ENCODE data around the gene MYBPH.

Gene MYBPH

DNA sequence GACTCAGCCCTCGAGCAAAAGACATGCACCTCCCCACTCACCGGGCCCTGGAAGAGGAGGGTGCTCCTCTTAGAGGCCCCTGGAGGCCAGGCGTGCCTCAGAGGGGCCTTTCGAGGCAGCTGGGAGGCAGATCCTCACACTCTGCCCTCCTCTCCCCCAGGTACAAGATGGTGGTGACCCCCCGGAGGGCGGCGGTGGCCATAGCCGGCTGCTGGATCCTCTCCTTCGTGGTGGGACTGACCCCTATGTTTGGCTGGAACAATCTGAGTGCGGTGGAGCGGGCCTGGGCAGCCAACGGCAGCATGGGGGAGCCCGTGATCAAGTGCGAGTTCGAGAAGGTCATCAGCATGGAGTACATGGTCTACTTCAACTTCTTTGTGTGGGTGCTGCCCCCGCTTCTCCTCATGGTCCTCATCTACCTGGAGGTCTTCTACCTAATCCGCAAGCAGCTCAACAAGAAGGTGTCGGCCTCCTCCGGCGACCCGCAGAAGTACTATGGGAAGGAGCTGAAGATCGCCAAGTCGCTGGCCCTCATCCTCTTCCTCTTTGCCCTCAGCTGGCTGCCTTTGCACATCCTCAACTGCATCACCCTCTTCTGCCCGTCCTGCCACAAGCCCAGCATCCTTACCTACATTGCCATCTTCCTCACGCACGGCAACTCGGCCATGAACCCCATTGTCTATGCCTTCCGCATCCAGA lies 10.4 kb downstream of the MYBPH start:
- no peak for DNase-seq

DNA sequence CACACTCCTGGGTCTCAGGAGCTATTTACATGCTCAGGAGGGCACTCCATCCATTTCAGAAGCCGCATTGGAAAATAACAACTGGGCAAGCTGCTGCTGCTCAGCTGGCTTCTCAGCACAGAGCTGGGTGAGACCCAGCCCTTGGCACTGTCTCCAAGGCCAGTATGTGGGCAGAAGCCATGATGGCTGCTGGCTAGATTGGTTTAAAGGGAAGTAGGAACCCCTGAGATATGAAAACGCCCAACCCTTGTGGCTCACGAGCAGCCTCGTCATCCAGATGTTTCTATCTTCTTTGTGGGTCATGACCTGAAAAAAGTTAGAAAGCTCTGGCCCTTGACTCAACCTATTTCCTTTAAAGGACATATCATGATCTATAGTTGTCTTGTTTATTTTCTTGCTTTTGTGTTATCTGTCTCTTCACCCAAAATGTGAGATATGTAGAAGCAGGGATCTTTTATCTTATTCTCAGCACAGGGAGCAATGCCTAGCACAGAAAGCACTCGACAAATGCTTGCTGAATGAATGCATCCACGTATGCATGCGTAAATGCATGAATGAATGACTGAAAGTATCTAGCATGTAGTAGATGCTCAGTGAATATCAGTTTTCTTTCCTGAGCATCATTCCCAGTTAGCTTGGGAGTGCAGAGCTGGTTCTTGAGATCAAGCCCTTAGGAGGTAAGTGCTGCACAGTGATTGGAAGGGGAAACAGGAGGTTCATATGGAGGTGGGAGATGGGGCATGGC lies 11.6 kb downstream of the MYBPH start:
- DNase-seq, result no peak

DNA sequence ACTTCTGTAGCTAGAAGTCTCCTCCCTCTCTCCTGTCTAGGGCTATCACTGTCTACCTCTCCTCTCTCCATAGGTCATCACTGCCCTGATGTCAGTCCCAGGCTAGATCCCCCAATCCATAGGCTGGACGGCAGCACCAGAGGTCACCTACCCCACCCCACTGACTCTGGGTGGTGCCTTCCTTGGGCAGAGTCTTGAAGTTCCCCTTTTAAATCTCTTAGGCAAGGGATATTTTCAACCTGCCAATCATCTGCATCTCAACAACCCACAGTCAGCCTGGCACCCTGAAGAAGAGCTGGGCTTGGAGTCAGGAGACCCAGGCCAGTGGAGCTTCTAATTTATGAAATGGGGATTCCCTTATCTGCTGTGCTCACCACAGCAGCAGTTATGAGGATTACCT lies 13.2 kb downstream of the MYBPH start:
- DNase-seq, result no peak

DNA sequence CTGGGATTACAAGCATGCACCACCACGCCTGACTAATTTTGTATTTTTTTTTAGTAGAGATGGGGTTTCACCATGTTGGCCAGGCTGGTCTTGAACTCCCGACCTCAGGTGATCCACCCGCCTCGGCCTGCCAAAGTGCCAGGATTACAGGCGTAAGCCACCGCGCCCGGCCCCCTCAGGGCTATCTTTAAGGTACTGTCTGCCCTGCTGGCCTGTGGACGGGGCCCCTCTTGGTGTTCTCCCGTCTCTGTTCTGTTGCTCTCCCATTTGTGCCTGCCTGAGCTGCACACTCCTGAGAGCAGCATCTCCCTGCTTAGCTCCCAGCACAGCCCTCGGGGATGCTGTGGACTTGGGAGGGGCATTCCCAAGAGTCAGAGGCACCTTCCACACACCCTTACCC lies 13.9 kb downstream of the MYBPH start:
- DNase-seq, result no peak

DNA sequence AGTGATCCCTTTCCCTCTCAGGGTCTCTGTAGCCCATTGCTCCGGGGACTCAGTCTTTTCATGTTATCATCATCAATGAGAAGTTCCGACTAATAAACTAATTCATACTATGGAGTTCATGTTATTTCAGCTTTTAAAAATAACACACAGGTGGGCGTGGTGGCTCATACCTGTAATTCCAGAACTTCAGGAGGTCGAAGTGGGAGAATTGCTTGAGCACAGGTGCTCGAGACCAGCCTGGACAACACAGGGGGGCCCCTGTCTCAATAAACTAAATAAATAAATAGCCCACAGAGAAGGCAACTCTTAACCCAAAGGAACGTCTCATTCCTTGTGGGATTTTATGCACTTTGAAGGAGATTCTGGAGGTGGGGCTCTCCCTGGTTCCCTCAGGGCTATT lies 14.5 kb downstream of the MYBPH start:
- DNase-seq, result no peak

DNA sequence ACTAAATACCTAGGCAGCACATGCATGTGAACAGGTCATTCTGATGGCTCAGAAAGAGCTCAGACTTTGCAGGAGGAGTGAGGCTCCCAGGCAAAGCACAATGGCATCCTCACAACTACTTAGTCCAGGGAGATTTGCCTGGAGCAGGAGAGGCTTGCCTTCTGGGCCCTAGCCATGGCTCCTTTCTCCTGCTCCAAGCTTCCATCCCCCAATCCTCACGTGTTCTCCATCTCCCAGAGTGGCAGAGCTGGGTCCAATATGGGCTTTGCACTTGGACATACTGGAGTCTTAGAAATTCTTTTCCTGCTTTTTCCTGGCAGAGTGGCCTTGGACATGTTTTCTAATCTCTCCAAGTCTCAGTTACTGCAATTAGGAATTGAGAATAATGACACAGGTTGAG lies 15.8 kb downstream of the MYBPH start:
- no peak for DNase-seq

DNA sequence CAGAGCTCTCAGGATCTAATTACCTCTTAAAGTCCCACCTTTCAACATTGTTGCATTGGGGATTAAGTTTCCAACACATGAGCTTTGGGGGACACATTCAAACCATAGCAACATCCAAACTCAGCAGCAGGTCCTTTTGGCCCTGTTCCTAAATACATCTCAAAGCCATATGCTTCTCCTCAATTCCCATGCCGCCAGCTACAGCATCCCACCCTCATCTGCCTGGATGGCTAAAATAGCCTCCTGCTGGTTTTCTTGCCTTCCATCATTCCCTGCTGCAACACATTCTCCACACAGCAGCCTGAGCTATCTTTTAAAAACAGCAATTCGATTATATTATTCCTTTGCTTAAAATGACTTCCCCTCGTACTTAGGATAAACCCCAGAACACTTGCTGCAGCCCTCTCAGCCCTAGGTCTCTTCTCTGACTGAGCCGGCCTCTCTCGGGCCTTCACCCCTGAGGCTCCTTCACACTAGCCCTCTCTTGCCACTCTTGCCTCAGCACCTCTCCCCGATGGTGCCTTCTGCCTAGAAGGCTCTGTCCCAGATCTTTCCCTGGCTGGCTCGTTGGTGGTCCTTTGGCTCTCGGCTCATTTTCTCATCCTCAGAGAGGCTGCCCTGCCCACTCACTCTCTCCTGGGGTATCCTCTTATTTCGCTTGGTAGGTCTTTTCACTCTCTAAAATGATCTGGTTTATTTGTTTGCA lies 16.5 kb downstream of the MYBPH start:
- DNase-seq, result no peak

DNA sequence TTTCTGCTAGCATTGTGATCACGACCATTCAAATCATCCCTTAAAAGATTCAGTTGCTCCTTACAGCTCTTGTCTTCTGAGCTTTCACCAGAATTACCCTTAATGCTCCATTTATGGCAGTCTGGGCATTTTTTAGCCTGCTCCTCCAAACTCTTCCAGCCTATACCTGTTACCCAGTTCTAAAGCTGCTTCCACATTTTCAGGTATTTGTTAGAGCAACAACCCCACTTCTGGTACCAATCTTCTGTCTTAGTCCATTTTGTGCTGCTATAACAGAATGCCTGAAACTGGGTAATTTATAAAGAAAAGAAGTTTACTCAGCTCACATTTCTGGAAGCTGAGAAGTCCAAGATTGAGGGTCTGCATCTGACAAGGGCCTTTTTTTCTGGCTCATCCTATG lies 17.2 kb downstream of the MYBPH start:
- DNase-seq, result no peak

DNA sequence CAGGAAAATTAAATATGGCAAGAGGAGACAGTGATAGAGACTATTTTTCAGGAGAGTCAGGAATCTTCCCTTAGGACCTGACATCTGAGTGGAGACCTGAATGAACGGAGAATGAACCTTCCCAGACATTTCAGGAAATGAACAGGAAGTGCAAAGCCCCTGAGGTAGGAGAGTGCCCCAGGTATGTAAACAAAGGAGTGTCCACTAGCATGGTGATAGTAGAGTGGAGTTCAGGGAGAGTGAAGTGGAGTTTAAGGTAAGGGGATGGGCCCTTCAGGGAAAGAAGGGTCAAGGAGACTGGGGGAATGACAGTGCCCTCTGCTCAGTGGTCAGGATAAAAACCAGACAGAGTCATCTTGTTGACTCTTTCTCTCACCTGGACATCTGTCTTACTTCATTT lies 19.3 kb downstream of the MYBPH start:
- DNase-seq, result no peak

DNA sequence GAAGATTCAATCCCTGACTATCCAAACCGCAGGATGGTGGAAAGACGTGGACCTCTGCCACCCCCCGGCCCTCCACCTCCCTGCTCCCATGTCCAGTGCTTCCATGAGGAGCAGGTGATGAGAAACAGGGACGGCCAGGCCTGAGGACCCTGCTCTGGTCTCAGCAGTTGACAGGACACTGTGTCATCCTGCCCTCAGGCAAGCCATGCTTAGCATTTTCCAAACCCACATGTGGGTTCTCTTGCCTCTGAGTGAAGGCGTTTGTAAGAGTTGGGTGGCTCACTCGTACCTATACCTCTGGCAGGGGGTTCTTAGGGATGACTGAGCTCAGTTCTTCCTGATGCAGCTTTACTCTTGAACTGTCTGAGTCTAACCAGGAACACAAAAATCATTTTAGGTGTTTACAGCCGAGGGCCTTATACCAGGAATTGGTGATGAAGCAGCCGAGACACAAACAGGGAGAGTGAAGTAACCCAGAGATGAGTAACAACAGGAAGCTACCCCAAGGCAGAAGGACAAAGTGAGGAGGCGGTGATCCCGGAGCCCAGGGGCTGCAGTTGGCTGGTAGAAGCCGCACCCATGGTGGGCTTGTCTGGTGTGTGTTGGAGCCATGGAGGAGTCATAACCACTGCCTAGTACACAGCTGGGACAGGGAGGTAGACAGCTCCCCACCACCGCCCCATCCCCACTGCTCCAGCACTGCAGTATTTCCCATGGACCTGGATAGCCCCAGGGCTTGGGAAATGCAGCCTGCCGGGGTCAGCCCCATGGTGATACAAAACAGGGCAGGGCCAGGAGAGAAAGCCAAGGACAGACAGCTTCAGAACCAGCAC lies 21.4 kb downstream of the MYBPH start:
- no peak for DNase-seq

DNA sequence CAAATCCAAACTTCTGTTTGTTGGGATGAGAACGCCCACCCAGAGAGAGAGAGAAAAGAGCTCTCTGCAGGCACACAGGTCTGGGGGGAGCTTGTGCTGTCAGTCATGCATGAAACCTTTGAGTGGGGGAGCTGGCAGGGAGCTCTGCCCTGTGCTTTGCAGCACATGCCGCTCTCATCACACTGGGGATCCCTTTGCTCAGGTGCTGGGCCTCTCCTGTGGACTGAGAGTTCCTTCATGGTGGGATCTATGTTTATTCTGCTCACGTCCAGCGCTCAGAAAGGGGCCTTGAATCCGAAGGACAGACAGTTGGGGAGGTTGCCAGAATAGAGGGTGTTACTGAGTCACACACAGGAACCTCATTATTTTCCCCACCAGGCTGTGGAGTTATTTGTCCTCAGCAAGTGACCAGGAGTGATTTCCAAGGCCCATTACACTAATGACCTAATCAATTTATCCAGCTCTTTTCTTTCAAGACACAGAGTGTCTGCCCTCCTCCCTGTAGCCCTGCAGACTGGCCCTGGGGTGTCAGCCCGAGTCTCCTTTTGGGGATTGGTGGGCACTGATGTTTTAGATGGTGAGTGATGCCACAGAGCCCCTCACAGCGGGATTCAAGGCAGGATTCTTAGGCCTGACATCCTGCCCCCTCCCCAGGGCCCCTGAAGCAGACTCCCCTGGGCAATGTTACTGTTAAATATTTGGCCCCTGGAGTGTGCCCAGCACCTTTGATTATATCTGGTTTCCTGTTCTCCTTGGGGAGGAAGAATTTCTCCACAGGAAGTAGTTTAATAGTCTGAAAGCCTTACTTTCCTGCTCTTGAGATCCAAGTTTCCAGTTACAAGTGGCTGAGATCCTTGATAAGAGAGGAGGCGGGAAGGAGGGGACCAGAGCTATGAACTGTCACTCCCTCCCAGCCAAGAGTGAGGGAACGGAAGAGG lies 22.3 kb downstream of the MYBPH start:
- DNase-seq, result no peak

DNA sequence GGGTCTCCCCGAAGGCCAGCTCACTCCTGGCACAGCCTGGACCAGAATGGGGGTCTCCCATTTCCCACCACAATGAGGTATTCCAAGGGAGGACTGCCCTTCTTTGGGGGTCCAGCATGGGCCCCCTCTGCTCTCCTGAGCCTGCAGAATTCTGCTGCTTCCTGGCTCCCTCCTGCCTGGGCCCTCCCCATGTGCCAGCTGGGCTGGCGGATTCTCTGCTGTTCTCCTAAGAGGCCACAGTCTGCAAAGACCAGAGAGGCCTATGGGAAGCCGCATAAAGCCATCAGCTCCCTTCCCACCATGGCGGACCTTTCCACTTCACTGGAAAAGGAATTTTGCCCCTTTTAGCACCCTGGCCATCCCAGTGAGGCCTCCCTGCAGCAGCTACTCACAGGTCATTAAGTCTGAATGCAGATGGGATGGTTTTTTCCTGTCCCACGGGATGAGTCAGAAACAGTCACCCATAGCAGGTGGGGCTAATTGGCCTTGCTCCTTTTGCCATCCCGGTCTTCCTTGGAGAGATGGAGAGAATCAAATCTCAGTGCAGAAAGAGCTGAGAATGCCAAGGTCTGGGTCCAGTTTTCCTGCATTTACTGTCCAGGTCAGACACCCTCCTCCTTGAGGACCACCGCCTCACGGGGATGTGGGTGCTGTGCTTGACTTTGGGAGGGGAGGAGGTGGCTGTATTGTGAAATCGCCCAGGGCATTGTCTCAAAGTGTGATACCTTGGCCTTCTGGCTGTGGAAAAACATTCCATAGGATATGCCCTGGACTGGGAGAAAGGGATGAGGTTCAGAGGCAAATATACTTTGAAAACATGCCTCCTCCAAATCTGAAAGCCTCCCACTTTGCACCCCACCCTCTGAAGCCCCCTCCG lies 23.2 kb downstream of the MYBPH start:
- no peak for DNase-seq

DNA sequence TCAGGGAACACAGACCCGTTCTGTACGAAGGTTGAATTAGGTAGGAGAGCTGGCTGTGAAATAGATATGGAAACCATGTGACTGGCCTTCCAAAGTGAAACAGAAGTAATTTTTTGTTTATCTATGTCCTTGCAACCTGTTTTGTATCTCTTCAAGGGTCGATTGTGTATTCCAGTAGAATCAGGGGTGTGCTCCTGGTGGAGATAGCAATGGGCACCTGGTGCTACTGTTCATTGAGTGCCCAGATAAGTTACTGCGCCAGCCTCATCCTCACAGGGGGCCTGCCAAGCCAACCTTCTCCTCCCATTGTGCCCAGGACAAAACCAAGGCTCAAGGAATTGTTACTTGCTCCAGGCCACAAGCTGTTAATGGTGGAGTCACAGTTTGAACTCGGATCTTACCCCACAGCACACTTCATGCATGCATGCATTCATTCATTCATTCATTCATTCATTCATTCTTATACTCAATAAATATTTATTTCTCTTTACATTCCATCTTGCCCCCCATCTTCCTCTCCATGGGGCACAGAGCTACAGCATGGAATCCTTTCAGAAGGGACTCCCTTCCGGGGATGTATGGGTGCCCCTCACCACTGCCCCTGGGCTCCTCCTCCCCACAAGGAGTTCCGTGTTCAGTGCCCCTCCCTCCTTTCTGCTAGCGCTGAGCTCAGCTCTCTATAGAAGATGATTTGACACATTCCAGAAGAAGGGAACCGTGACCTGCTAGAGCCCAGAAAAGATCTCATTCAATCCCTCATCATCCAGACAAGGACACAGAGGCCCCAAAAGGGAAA lies 24.1 kb downstream of the MYBPH start:
- DNase-seq, result no peak

DNA sequence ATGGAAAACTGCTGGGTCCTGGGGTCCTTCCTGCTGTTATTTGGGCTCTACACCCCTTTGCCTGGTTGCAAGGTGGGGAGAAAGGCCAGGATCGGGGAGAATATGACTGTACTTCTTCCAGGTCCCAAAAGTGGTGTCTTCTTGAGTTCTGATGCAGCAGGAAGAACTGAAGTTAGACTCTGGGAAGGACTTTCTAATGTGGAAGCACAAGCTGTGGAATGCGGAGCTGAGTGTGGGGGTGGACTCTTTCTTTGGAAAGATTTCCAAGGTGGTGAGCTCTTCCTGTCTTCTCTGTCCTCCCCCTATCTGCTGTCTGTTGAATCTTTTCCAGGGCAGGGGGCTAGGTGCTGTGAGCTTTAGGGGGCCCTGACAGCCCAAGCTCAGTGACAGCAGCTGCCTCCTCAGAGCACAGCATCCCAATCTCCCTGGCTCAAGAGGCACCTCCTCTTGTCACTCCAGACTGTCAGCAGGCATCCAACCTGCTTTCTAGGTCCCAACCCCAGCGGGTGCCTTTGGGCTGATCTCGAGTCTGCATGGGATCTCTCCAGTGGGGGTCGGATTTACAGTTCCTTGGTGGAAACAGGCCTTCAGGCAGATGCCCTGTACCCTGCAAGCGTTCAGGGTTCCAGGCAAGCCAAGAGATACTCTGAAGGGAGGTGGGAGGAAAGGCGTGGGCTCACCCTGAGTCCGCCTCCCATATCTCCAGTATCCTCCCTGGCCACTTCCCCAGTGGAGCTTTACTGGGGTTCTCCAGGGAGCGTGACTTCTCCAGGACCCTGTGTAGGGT lies 24.9 kb downstream of the MYBPH start:
- DNase-seq, result no peak

DNA sequence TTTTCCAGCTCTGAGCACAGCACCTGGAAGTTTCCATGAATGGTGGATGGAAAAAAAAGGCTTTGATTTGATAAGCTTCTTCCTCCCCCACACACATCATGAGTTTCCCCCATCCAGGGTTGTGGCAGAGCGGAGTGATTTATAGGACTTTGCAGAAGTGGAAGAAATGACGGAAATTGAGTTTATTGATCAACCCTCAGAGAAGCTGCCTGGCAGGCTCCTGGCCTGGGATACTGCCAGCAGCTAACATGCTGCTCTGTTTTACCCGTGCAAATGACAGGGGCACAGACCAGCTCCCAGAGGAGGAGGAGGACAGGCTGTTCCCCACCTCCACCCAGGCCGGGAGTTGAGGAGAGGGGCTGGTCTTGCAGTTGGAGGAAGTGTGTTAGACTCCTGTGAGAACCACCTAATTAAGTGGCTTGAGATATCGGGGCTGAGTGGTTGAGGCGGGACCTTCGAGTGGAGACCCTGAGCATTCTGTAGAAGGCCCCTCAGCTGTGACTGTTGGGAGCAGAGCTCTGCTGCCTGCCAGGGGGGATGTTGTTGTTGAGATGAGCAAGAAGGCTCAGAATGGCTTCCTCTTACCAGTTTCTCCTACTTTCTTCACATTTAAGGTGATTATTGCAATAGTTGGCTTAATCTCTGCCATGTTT lies 26.3 kb downstream of the MYBPH start:
- DNase-seq, result no peak

DNA sequence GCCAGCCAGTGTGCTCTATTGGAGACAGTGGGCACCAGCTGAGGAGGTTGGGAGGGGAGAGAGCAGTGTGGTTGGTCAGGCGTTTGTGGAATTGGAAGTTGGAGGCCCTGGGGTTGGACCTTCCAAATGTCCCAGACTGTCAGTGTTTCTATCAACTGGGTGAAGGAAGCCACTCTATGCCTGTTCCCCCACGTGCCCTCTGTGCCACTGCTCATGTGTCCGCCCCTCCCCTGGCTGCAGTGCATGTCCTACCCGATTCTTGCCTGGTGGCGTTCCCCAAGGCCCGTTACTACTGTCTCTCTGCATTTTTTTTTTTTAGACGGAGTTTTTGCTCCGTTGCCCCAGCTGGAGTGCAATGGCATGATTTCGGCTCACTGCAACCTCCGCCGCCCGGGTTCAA lies 27.0 kb downstream of the MYBPH start:
- DNase-seq, result no peak

DNA sequence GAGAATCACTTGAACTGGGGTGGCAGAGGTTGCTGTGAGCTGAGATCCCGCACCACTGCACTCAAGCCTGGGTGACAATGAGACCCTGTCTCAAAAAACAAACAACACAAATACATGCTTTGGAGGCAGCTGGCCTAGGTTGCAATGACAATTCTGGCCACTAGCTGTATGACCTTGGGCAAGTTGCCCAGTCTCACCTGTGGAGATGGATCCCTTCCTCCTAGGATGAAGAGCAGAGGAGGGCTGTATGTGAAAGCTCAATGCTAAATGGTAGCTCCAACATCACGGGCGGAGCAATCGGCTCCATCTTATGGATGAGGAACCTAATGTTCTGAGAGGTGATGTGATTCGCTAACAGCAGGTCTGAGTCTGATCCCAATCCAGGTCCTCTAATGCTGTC lies 27.5 kb downstream of the MYBPH start:
- no peak for DNase-seq

DNA sequence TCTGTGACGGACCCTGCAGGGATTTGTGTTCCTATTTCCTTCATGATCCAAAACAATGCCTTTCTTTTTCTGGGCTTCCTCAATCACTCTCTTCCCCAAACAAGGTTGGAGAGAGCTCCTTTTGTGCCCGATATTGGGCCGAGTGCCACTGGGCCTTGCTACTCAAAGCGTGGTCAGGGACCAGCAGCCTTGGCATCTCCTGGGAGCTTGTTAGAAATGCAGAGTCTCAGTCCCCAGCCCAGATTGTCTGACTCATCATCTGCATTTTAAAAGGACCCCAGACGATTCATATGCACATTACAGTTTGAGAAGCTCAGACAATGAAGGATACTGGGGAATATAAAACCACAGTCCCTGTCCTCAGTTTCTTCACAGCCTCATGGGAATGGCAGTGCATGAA lies 28.2 kb downstream of the MYBPH start:
- DNase-seq, result no peak

DNA sequence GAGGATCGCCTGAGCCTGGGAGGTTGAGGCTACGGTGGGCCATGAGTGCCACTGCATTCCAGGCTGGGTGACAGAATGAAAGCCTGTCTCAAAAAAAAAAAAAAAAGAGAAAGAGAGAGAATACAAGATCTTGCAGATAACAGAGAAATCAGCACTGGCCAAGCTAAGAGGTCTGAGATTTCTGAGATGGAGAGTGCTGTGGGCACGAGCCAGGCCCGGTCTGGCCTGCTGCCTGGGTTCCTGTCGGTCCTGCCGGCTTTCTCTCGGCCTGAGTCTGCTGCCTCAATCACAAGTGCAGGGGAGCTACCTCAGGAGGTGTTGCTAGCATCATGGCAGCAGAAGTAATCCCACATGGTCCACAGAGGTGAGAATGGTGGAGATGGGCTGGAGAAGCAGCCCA lies 29.1 kb downstream of the MYBPH start:
- DNase-seq, result no peak
